WTC11 (cell line): ENCODE measurements around the gene RANBP9. TPM values are rescaled to one million over a fixed set of nuclear protein-coding genes. Genes with fewer than 3 reads are reported as not detected.

Source experiments
- ATAC-seq: fragments of 200-7000 bp; cut with Tn5 transposase; 2 replicates; pipeline ENCODE4 v1.10.0; 2021; ENCODE audit warnings: mild to moderate bottlenecking, moderate library complexity
- CTCF ChIA-PET: fragments of 300-600 bp; sonication (Branson Sonifier 250); formaldehyde crosslinking; loops from one replicate; lab custom pipeline; 2021; ENCODE audit warnings: antibody characterized with exemption; lab: Charles Lee
- POLR2A ChIA-PET: fragments of 350-600 bp; sonication (Branson Sonifier 250); formaldehyde crosslinking; loops from one replicate; lab custom pipeline; 2021; ENCODE audit warnings: antibody characterized with exemption; lab: Charles Lee
- DNase-seq: peaks from one replicate; pipeline ENCODE4 v3.0.0; 2021; ENCODE audit warnings: low spot score
- H3K27ac Mint-ChIP-seq: 2 replicates; pipeline ENCODE4 v1.8.0; 2021; ENCODE audit warnings: mixed read lengths
- H3K27me3 Mint-ChIP-seq: 2 replicates; pipeline ENCODE4 v1.8.0; 2021; ENCODE audit warnings: low read depth, mild to moderate bottlenecking, moderate library complexity, mixed read lengths
- H3K36me3 Mint-ChIP-seq: 2 replicates; pipeline ENCODE4 v1.8.0; 2021; ENCODE audit warnings: mixed read lengths
- H3K4me1 Mint-ChIP-seq: 2 replicates; pipeline ENCODE4 v1.8.0; 2022; ENCODE audit warnings: mixed read lengths
- H3K4me3 Mint-ChIP-seq: 2 replicates; pipeline ENCODE4 v1.8.0; 2021; ENCODE audit warnings: mild to moderate bottlenecking, moderate library complexity, mixed read lengths
- H3K9me3 Mint-ChIP-seq: 2 replicates; pipeline ENCODE4 v1.8.0; 2021; ENCODE audit warnings: mixed read lengths
- AFF4 ChIP-seq: sonication (generic); formaldehyde crosslinking; IDR thresholded peaks from 2 replicates; pipeline ENCODE4 v1.8.1; 2023; ENCODE audit warnings: mild to moderate bottlenecking, missing genetic modification reagents, borderline replicate concordance
- ATF3 ChIP-seq: sonication (generic); formaldehyde crosslinking; conservative IDR thresholded peaks from 2 replicates; pipeline ENCODE4 v1.8.1; 2022; ENCODE audit warnings: mild to moderate bottlenecking, missing genetic modification reagents
- FOXJ3 ChIP-seq: sonication (generic); formaldehyde crosslinking; IDR thresholded peaks from 2 replicates; pipeline ENCODE4 v1.9.0; 2021; ENCODE audit warnings: missing genetic modification reagents, mild to moderate bottlenecking, borderline replicate concordance
- HMGXB4 ChIP-seq: sonication (generic); formaldehyde crosslinking; IDR thresholded peaks from 2 replicates; pipeline ENCODE4 v1.8.1; 2023; ENCODE audit warnings: mild to moderate bottlenecking, moderate library complexity, missing genetic modification reagents
- MLX ChIP-seq: sonication (generic); formaldehyde crosslinking; IDR thresholded peaks from 2 replicates; pipeline ENCODE4 v1.8.1; 2023; ENCODE audit warnings: mild to moderate bottlenecking, missing genetic modification reagents, moderate library complexity
- MYBL2 ChIP-seq: sonication (generic); formaldehyde crosslinking; IDR thresholded peaks from 2 replicates; pipeline ENCODE4 v1.8.1; 2023; ENCODE audit warnings: mild to moderate bottlenecking, moderate library complexity, missing genetic modification reagents
- NR1H2 ChIP-seq: sonication (generic); formaldehyde crosslinking; IDR thresholded peaks from 2 replicates; pipeline ENCODE4 v1.9.0; 2021; ENCODE audit warnings: mild to moderate bottlenecking, moderate library complexity, missing genetic modification reagents
- NR2C2 ChIP-seq: sonication (generic); formaldehyde crosslinking; IDR thresholded peaks from 2 replicates; pipeline ENCODE4 v1.8.0; 2022; ENCODE audit warnings: mild to moderate bottlenecking, missing genetic modification reagents
- OVOL2 ChIP-seq: fragments of 250-450 bp; sonication (Bioruptor Pico); IDR thresholded peaks from 2 replicates; pipeline ENCODE4 v1.9.0; 2021; ENCODE audit warnings: mild to moderate bottlenecking, borderline replicate concordance
- PREB ChIP-seq: sonication (generic); formaldehyde crosslinking; IDR thresholded peaks from 2 replicates; pipeline ENCODE4 v1.8.1; 2022; ENCODE audit warnings: mild to moderate bottlenecking, missing genetic modification reagents, moderate library complexity, borderline replicate concordance
- TEAD1 ChIP-seq: sonication (generic); formaldehyde crosslinking; IDR thresholded peaks from 2 replicates; pipeline ENCODE4 v1.8.0; 2022; ENCODE audit warnings: mild to moderate bottlenecking, missing genetic modification reagents
- TEAD4 ChIP-seq: sonication (generic); formaldehyde crosslinking; IDR thresholded peaks from 2 replicates; pipeline ENCODE4 v1.8.0; 2022; ENCODE audit warnings: mild to moderate bottlenecking, missing genetic modification reagents
- ZNF263 ChIP-seq: sonication (generic); formaldehyde crosslinking; IDR thresholded peaks from 2 replicates; pipeline ENCODE4 v1.8.1; 2022; ENCODE audit warnings: low read depth, mild to moderate bottlenecking, moderate library complexity, missing genetic modification reagents
- ZNF317 ChIP-seq: sonication (generic); formaldehyde crosslinking; IDR thresholded peaks from 2 replicates; pipeline ENCODE4 v1.8.1; 2023; ENCODE audit warnings: low read depth, mild to moderate bottlenecking, moderate library complexity, missing genetic modification reagents, borderline replicate concordance
- total RNA-seq: library from RNA; stranded (reverse); gene quantifications from 3 replicates; pipeline ENCODE4 v1.2.3, GENCODE V29; 2021

The RANBP9 gene
- total RNA-seq, 1 experiment from 2014 or later: 33.4 TPM

- TF ChIP-seq AFF4 (CRISPR knock-in tag): no peak
- no peak for TF ChIP-seq ATF3 (CRISPR knock-in tag)
- TF ChIP-seq, all 79 proteins: peak for 0
These were observed 13.8 kb downstream of the RANBP9 start (continued) for GRCh38 chr6:13697857-13698256.

GRCh38 chr6:13696226-13696625, 15.4 kb downstream of the RANBP9 start:
- no peaks in the 10 kb centered on the region for H3K27me3 Mint-ChIP-seq
- ChIA-PET POLR2A (no interaction called here), CTCF (interaction anchor here (1.5 kb wide), 1 partner anchor 71 kb away, joined by 5 read pairs; no protein-coding TSS in a partner anchor)
- peak overlapping the region; percentile 36; the same call in 1 of the 2 replicates for H3K27ac Mint-ChIP-seq
- no peak for ATAC-seq
- 0 out of 2 replicates have a peak, but pooled peaks cover 11% of the 10 kb centered on the region for H3K36me3 Mint-ChIP-seq
- H3K4me1 Mint-ChIP-seq: peaks cover 34% of the 10 kb centered on the region
- DNase-seq: no peak
- H3K9me3 Mint-ChIP-seq: no peaks in the 10 kb centered on the region
- no peak for TF ChIP-seq OVOL2 (CRISPR knock-in tag)
- TF ChIP-seq NR2C2 (CRISPR knock-in tag): no peak
- no peak for TF ChIP-seq ZNF317 (CRISPR knock-in tag)
- no peak for TF ChIP-seq HMGXB4
- no peak for TF ChIP-seq PREB (CRISPR knock-in tag)
- TF ChIP-seq MLX (CRISPR knock-in tag): no peak
- no peak for TF ChIP-seq ZNF263 (CRISPR knock-in tag)
- no peak for TF ChIP-seq TEAD4
- TF ChIP-seq FOXJ3: no peak
- no peak for TF ChIP-seq NR1H2 (CRISPR knock-in tag)
- no peak for TF ChIP-seq TEAD1 (CRISPR knock-in tag)
- no peak for TF ChIP-seq MYBL2 (CRISPR knock-in tag)
- H3K4me3 Mint-ChIP-seq: no peak overlapping the region

- CTCF ChIA-PET: interaction anchor here (0.6 to 1.5 kb wide), 4 partner anchors 26 to 351 kb away, joined by 3 to 5 read pairs (median 4); no protein-coding TSS in a partner anchor
- TF ChIP-seq FOXJ3: no peak
- TF ChIP-seq, all 79 proteins: peak for 0
- POLR2A ChIA-PET: interaction anchor here (0.6 kb wide), 1 partner anchor 65 kb away, joined by 3 read pairs; no protein-coding TSS in a partner anchor
- Mint-ChIP-seq H3K27ac (no peak overlapping the region), H3K4me1 (peaks cover 28% of the 10 kb centered on the region), H3K9me3 (no peaks in the 10 kb centered on the region), H3K4me3 (no peak overlapping the region), H3K27me3 (no peaks in the 10 kb centered on the region), H3K36me3 (0 out of 2 replicates have a peak, but pooled peaks cover 11% of the 10 kb centered on the region)
- ATAC-seq (no peak), DNase-seq (no peak)
These were observed 16.4 kb downstream of the RANBP9 start for GRCh38 chr6:13695252-13695651.
